GM18868 (cell line): ENCODE measurements around the gene PSMB9.

Experiments
- ATAC-seq: cut with Tn5 transposase; IDR thresholded peaks from one replicate; pipeline ENCODE4 v1.9.1; 2021; ENCODE audit warnings: mild to moderate bottlenecking, moderate library complexity; ENCODE audit not compliant: unreplicated experiment

PSMB9 gene

GRCh38 chr6:32894085-32895005, 40.4 kb downstream of the PSMB9 start:
- ATAC-seq: peak; percentile 98

- ATAC-seq: peak; percentile 7
Observed at GRCh38 chr6:32895006-32895345, 41.0 kb downstream of the PSMB9 start.

GRCh38 chr6:32903952-32904351, 50.0 kb downstream of the PSMB9 start:
- no peak for ATAC-seq

- no peak for ATAC-seq
Observed at GRCh38 chr6:32905078-32905477, 51.1 kb downstream of the PSMB9 start.

GRCh38 chr6:32906539-32906938, 52.5 kb downstream of the PSMB9 start:
- no peak for ATAC-seq

- no peak for ATAC-seq
Observed at GRCh38 chr6:32908897-32909296, 54.9 kb downstream of the PSMB9 start.
